HG03575 (cell line): ENCODE measurements around the gene ELL2.
"Not testable (repeated sequence)": the region's sequence is repeated elsewhere in the genome, so short reads cannot be mapped to it uniquely, and the experiment has no call there.

Experiments
- ATAC-seq: cut with Tn5 transposase; IDR thresholded peaks from one replicate; pipeline ENCODE4 v1.9.1; 2021; ENCODE audit not compliant: unreplicated experiment, insufficient number of reproducible peaks, low FRiP score; ENCODE audit errors: extremely low read depth

Gene ELL2

GRCh38 chr5:95918421-95919006 is 43.1 kb downstream of the ELL2 start:
- ATAC-seq = no peak

GRCh38 chr5:95917207-95917606 is 44.4 kb downstream of the ELL2 start:
- no peak for ATAC-seq

- no peak for ATAC-seq
These were observed 45.0 kb downstream of the ELL2 start for GRCh38 chr5:95916687-95917085.

GRCh38 chr5:95915999-95916686 is 45.5 kb downstream of the ELL2 start:
- no peak for ATAC-seq

- ATAC-seq = no peak
These were observed 48.0 kb downstream of the ELL2 start for GRCh38 chr5:95913663-95914062.

GRCh38 chr5:95912029-95912428 is 49.6 kb downstream of the ELL2 start:
- no peak for ATAC-seq

- ATAC-seq = no peak
These were observed 51.1 kb downstream of the ELL2 start for GRCh38 chr5:95910521-95910920.

- ATAC-seq = no peak
These were observed 51.9 kb downstream of the ELL2 start for GRCh38 chr5:95909738-95910137.

- ATAC-seq = no peak
These were observed 52.9 kb downstream of the ELL2 start for GRCh38 chr5:95908799-95909198.

- no peak for ATAC-seq
These were observed 53.6 kb downstream of the ELL2 start for GRCh38 chr5:95907740-95908706.

GRCh38 chr5:95907067-95907705 is 54.5 kb downstream of the ELL2 start:
- ATAC-seq = no peak

GRCh38 chr5:95906398-95906797 is 55.3 kb downstream of the ELL2 start:
- ATAC-seq = not testable (repeated sequence)

GRCh38 chr5:95904827-95905226 is 56.8 kb downstream of the ELL2 start:
- ATAC-seq = no peak

- ATAC-seq = no peak
These were observed 57.8 kb downstream of the ELL2 start for GRCh38 chr5:95903838-95904237.

GRCh38 chr5:95901676-95902627 is 59.7 kb downstream of the ELL2 start:
- no peak for ATAC-seq

- no peak for ATAC-seq
These were observed 61.2 kb downstream of the ELL2 start for GRCh38 chr5:95900383-95900958.

GRCh38 chr5:95899829-95900228 is 61.8 kb downstream of the ELL2 start:
- ATAC-seq = no peak

- no peak for ATAC-seq
These were observed 62.6 kb downstream of the ELL2 start for GRCh38 chr5:95899006-95899405.
